CD4-positive, alpha-beta T cell (primary cell): ENCODE data around the gene FBLN5. TPM values are rescaled to one million over a fixed set of nuclear protein-coding genes. Genes with fewer than 3 reads are reported as not detected.

Source experiments
- ATAC-seq: fragments of 200-7000 bp; cut with Tn5 transposase; one replicate; pipeline ENCODE4 v1.10.0; 2022; ENCODE audit warnings: mild to moderate bottlenecking; ENCODE audit not compliant: poor library complexity
- CTCF ChIA-PET: fragments of 350-600 bp; sonication (Branson Sonifier 250); formaldehyde crosslinking; loops from one replicate; lab custom pipeline; 2021; ENCODE audit warnings: antibody characterized with exemption, inconsistent platforms; lab: Charles Lee
- POLR2A ChIA-PET: fragments of 350-600 bp; sonication (Branson Sonifier 250); formaldehyde crosslinking; loops from one replicate; lab custom pipeline; 2021; ENCODE audit warnings: antibody characterized with exemption, inconsistent platforms; lab: Charles Lee
- DNase-seq, 14 experiments: peaks; one replicate each; pipeline ENCODE4 v3.0.0-alpha.2; 2013 to 2020; ENCODE audit warnings: mixed read lengths in 2 of 14
- H3K27ac ChIP-seq, 2 donors: one replicate each; pipeline versions ENCODE4 v1.5.1 to v1.7.0; 2013; ENCODE audit warnings: low read length in 2 of 2, low read depth in 1 of 2, mild to moderate bottlenecking in 1 of 2
- H3K27me3 ChIP-seq, 2 experiments: 1 replicate in 1 of 2; 2 replicates in 1 of 2; pipeline versions ENCODE4 v1.6.1 to v1.7.0; 2013; ENCODE audit warnings: low read length in 2 of 2, control low read depth in 1 of 2, mild to moderate bottlenecking in 1 of 2, moderate library complexity in 1 of 2; ENCODE audit not compliant: insufficient read depth in 2 of 2, control insufficient read depth in 1 of 2
- H3K36me3 ChIP-seq: one replicate; pipeline ENCODE4 v1.6.1; 2013; ENCODE audit warnings: low read length, control low read depth; ENCODE audit not compliant: insufficient read depth
- H3K4me1 ChIP-seq: one replicate; pipeline ENCODE4 v1.6.1; 2013; ENCODE audit warnings: low read length, control low read depth; ENCODE audit not compliant: insufficient read depth
- H3K4me3 ChIP-seq: one replicate; pipeline ENCODE4 v1.5.1; 2013; ENCODE audit warnings: mild to moderate bottlenecking, low read length, moderate library complexity
- H3K9me3 ChIP-seq, 2 experiments: 1 replicate in 1 of 2; 2 replicates in 1 of 2; pipeline versions ENCODE4 v1.6.1 to v1.7.0; 2013; ENCODE audit warnings: low read length in 2 of 2, mild to moderate bottlenecking in 2 of 2, control low read depth in 1 of 2, moderate library complexity in 1 of 2; ENCODE audit not compliant: control insufficient read depth in 1 of 2, insufficient read depth in 1 of 2
- H3K27ac Mint-ChIP-seq: one replicate; pipeline ENCODE4 v1.8.0; 2020; ENCODE audit warnings: mixed read lengths
- H3K27me3 Mint-ChIP-seq: one replicate; pipeline ENCODE4 v1.8.0; 2021; ENCODE audit warnings: mixed read lengths
- H3K36me3 Mint-ChIP-seq: one replicate; pipeline ENCODE4 v1.8.0; 2021; ENCODE audit warnings: low read depth, mixed read lengths
- H3K4me1 Mint-ChIP-seq: one replicate; pipeline ENCODE4 v1.8.0; 2021; ENCODE audit warnings: low read depth, mixed read lengths
- H3K4me3 Mint-ChIP-seq: one replicate; pipeline ENCODE4 v1.8.0; 2020; ENCODE audit warnings: mild to moderate bottlenecking, mixed read lengths
- H3K9me3 Mint-ChIP-seq: one replicate; pipeline ENCODE4 v1.8.0; 2020; ENCODE audit warnings: mixed read lengths
- intact Hi-C, 2 experiments: fragments of 100-400 bp; cut with DNase I in 1 of 2; cut with micrococcal nuclease in 1 of 2; formaldehyde crosslinking; loops; one replicate each; pipeline versions ENCODE4 v1.15.1 to v1.9.0; 2023 to 2025; cut with DNase I, micrococcal nuclease
- polyA plus RNA-seq, 2 donors: library from polyadenylated mRNA; unstranded; fragments of 120-200 nt; gene quantifications; one replicate each; pipeline ENCODE4 v1.2.1, GENCODE V29; 2013
- total RNA-seq, 174 experiments: library from RNA in 2 of 174; stranded (reverse) in 2 of 174; gene quantifications; one replicate each; pipeline ENCODE4 v1.2.3 and lab custom pipeline; 2021 to 2026
- TF ChIP-seq, protein P1 (sequence below): fragments of 200-600 bp; IDR thresholded peaks from one replicate; pipeline ENCODE4 v1.8.0; 2022; ENCODE audit warnings: antibody characterized with exemption, mild to moderate bottlenecking

Gene FBLN5, protein sequence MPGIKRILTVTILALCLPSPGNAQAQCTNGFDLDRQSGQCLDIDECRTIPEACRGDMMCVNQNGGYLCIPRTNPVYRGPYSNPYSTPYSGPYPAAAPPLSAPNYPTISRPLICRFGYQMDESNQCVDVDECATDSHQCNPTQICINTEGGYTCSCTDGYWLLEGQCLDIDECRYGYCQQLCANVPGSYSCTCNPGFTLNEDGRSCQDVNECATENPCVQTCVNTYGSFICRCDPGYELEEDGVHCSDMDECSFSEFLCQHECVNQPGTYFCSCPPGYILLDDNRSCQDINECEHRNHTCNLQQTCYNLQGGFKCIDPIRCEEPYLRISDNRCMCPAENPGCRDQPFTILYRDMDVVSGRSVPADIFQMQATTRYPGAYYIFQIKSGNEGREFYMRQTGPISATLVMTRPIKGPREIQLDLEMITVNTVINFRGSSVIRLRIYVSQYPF
- total RNA-seq (1 to 10 TPM; 1.2 to 1.5 TPM), total RNA-seq (lab: John Stamatoyannopoulos, UW) (0 to 41.7 (median 6.8) reads per million in 172 experiments)
- 9.9 TPM for polyA plus RNA-seq (2013, experiment 1 of 2)
- polyA plus RNA-seq (2013, experiment 2 of 2) = 8.0 TPM

DNA sequence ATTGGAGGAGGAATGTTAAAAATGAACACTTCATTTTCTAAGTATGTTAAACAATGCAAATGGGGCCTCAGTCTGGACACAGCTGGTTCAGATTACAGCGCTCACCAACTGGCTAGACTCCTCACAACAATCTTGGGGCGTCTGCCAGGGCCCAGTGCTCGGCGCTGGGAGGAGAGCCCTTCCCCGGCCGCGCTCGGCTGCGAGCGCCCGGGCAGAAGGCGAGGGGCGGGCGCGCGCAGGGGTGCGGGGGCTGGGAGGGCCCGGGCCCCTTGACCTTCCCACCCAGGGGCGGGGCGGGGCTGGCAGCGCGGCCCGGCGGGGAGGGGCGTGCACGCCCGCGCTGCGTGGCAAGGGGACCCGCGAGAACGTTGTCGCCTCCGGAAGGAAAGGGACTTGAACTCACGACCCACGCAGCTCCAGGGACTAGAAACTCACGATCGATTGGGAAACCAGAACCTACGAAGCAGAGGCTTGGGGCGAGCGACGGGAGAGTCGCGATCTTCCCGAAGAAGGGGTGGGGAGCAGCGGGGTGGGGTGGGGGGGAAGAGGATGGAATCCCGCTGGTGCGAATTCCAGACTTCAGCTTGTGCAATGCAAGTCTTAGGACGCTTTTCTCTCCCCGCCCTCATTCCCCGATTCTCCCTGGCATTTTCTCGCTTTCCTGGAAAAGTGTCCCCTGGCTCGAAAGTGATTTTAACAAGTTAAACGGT lies at the start of gene FBLN5:
Gene FBLN5 (minus strand): TSS at position 220 of the 710 bp plus-strand sequence. CDS start 465 bp downstream, outside the sequence.
- Histone ChIP-seq H3K27me3 (peaks cover 22 to 23% of the 10 kb centered on the region in 2 experiments), H3K27ac (no peak within 1 kb of the TSS), H3K36me3 (no peaks in the 10 kb centered on the region), H3K4me1 (peaks cover 10% of the 10 kb centered on the region), H3K9me3 (no peaks in the 10 kb centered on the region), H3K4me3 (peak within 1 kb of the TSS; percentile 54)
- Mint-ChIP-seq H3K4me3 (peak within 1 kb of the TSS; percentile 83), H3K4me1 (peaks cover 17% of the 10 kb centered on the region), H3K27ac (no peak within 1 kb of the TSS), H3K27me3 (peaks cover 46% of the 10 kb centered on the region), H3K36me3 (no peaks in the 10 kb centered on the region), H3K9me3 (no peaks in the 10 kb centered on the region)
- TF ChIP-seq, protein P1, sequence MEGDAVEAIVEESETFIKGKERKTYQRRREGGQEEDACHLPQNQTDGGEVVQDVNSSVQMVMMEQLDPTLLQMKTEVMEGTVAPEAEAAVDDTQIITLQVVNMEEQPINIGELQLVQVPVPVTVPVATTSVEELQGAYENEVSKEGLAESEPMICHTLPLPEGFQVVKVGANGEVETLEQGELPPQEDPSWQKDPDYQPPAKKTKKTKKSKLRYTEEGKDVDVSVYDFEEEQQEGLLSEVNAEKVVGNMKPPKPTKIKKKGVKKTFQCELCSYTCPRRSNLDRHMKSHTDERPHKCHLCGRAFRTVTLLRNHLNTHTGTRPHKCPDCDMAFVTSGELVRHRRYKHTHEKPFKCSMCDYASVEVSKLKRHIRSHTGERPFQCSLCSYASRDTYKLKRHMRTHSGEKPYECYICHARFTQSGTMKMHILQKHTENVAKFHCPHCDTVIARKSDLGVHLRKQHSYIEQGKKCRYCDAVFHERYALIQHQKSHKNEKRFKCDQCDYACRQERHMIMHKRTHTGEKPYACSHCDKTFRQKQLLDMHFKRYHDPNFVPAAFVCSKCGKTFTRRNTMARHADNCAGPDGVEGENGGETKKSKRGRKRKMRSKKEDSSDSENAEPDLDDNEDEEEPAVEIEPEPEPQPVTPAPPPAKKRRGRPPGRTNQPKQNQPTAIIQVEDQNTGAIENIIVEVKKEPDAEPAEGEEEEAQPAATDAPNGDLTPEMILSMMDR = no peak
- intact Hi-C loops = no loop called here
- peak in 12 of 14 experiments; percentile 1 to 47 (median 13) for DNase-seq
- peak; percentile 63 for ATAC-seq
- ChIA-PET POLR2A (no interaction called here), CTCF (no interaction called here)

DNA sequence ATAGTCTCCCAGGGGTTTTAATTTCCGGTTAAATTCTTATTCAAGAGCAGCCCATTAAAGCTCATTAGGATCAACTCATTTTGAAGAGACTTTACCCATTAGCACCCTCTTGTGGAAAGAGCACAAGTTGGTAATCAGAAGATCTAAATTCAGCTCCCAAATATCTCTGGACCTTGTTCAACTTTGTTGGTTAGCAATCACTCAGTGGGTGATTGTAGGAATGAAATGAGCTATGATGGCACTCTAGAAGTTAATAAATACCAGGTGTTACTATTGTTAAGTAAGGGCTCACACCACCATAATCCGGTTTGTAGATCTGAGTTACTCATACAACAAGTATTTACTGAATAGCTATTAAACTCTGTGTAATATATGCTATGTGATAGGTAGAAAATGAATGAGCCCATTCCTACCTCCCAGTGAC lies 49.5 kb upstream of the FBLN5 start:
- H3K36me3 Mint-ChIP-seq = peaks cover 60% of the 10 kb centered on the region
- Histone ChIP-seq H3K4me3 (no peak overlapping the region), H3K27me3 (no peaks in the 10 kb centered on the region), H3K36me3 (peaks cover 27% of the 10 kb centered on the region), H3K4me1 (no peaks in the 10 kb centered on the region), H3K9me3 (no peaks in the 10 kb centered on the region), H3K27ac (no peak overlapping the region)
- no peaks in the 10 kb centered on the region for H3K9me3 Mint-ChIP-seq
- peak overlapping the region; percentile 6 for H3K27ac Mint-ChIP-seq
- peak; percentile 61 for ATAC-seq
- intact Hi-C loops = loop anchor here (2.0 to 10.0 kb wide), 3 partner anchors 282 to 512 kb away; no protein-coding TSS in a partner anchor
- H3K27me3 Mint-ChIP-seq = no peaks in the 10 kb centered on the region
- POLR2A ChIA-PET = interaction anchor here (0.6 to 1.9 kb wide), 8 partner anchors 9 to 488 kb away, joined by 3 to 10 read pairs (median 4); partner anchors contain the start of genes ATXN3, CPSF2 and NDUFB1
- CTCF ChIA-PET = interaction anchor here (0.5 to 1.4 kb wide), 14 partner anchors 8 to 348 kb away, joined by 3 to 6 read pairs (median 4); partner anchors contain the start of gene ATXN3
- TF ChIP-seq, protein P1 = peak; percentile 71
- H3K4me1 Mint-ChIP-seq = peaks cover 33% of the 10 kb centered on the region
- DNase-seq = peak in 3 of 14 experiments; percentile 63 to 68 (median 67)
- no peak overlapping the region for H3K4me3 Mint-ChIP-seq

DNA sequence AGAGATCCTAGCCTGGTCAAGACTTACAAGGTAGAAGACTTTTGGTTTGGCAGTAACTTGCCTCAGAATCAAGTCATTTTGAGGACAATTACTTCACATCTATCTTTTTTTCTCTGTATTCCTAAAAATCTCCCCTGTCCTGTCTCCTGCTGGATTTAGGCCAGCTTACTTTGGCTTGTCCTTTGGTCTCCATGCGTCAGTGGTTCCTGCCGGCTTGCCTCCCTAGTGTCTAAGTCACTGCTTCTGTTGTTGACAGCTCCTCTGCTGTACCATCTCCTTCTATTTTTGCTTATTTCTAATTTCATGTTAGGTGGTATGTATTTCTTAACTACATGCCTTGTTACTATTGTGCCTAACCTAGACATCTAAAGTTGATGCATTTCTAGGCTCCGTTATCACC lies 39.7 kb upstream of the FBLN5 start:
- Mint-ChIP-seq H3K4me1 (peaks cover 7% of the 10 kb centered on the region), H3K4me3 (no peak overlapping the region), H3K9me3 (no peaks in the 10 kb centered on the region), H3K27ac (no peak overlapping the region), H3K36me3 (peaks cover 94% of the 10 kb centered on the region), H3K27me3 (no peaks in the 10 kb centered on the region)
- Histone ChIP-seq H3K9me3 (no peaks in the 10 kb centered on the region), H3K27ac (no peak overlapping the region), H3K4me3 (no peak overlapping the region), H3K27me3 (no peaks in the 10 kb centered on the region), H3K4me1 (no peaks in the 10 kb centered on the region), H3K36me3 (peaks cover 88% of the 10 kb centered on the region)
- POLR2A ChIA-PET = no interaction called here
- CTCF ChIA-PET = no interaction called here
- intact Hi-C loops = no loop called here
- ATAC-seq (no peak), DNase-seq (no peak)
- TF ChIP-seq, protein P1 = no peak
